GM21528 (cell line): ENCODE results near the gene PHF2.

Experiments used
- ATAC-seq: cut with Tn5 transposase; IDR thresholded peaks from one replicate; pipeline ENCODE4 v1.9.1; 2021; ENCODE audit warnings: mild to moderate bottlenecking, moderate library complexity; ENCODE audit not compliant: unreplicated experiment, low FRiP score

The PHF2 gene

DNA sequence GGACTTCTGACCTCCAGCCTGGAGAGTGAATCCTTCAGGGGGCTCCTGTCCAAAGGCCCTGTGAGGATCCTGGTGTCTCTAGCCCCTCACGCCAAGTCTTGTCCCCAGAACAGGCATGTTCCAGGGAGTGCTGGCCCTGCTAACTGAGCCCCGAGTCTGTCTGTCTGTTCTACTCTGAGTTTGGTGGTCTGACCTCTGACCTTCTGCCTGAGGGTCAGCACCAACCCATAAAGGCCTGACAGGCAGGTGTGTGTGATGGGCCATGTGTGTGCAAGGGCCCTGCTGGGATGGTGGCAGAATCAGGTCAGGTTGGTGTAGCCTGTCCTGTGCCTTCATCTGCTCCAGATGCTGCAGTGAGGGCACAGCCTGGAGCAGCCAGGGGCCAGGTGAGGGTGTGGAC lies 46.3 kb downstream of the PHF2 start:
- no peak for ATAC-seq

DNA sequence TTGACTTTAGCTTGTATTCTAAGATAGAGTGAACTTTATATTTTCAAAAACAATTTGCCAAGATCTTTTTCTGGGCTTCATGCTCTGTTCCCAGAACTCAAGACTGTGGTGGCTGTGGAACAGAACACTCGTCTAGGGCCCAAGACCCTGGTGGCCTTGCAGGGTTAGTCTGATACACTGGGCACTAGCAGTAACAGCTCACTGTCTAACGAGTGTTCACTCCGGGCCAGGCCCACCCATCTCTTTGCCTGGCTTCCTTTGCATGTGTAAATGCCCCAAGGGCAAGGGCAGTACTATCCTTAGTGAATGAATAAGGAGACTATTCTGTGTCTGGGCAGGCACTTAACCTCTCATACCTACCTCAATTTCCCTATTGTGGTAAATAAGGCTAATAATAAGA lies 47.4 kb downstream of the PHF2 start:
- ATAC-seq = no peak

DNA sequence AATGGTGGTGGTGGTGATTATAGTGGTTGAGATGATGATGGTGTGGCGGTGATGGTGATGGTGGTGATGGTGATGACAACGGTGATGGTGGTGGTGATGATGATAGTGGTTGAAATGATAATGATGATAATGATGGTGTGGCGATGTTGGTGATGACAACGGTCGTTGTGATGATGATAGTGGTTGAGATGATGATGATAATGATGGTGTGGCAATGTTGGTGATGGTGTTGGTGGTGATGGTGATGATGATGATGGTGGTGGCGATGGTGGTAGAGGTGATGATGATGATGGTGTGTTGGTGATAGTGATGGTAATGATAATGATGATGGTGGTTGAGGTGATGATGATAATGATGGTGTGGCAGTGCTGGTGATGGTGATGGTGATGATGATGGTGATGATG lies 48.0 kb downstream of the PHF2 start:
- no peak for ATAC-seq

GRCh38 chr9:93624977-93625376 lies 48.6 kb downstream of the PHF2 start:
- ATAC-seq = no peak

GRCh38 chr9:93629920-93630319 lies 53.5 kb downstream of the PHF2 start:
- ATAC-seq = no peak

- ATAC-seq = no peak
Observed at GRCh38 chr9:93630806-93631411, 54.5 kb downstream of the PHF2 start.

GRCh38 chr9:93633492-93634221 lies 57.3 kb downstream of the PHF2 start:
- no peak for ATAC-seq

DNA sequence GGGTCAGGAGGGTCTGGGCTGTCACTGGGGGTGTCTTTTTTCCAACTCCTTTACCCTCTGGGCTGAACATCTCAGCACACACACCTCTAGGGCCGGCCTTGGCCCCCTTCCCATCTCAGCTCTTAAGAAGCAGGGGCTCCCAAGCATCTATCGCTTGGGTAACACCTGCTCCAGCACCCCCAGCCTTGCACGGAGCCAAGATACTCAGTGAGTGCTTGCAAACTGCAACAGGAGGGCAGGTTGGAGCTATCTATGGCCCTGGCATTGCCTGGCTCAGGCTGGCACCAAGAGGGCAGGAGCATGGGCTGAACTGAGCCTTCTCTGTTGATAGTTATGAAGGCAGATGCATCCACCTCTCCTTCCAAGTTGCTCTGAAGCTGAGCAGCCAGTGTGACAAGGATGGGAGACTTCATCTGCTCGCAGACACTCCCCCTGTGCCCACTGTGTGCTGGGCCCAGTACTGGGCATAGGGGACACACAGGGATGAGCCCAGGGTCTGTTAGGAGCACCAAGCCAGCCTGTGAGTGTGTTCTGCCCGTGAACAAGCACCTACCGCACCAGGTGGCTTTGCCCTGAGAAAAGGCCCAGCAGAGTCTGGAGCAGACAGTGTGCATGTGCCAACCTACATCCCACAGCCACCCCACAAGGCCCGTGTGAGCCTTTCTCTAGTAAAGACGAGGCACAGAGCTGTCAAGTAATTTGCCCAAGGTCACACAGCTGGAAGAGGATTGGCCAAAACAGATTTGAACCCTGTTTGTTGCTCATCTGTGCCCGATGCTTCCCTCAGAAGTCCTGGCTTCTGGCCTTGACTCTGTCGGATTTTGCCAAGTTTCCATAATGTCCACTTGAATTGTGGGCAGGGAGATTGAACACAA lies 58.2 kb downstream of the PHF2 start:
- no peak for ATAC-seq

DNA sequence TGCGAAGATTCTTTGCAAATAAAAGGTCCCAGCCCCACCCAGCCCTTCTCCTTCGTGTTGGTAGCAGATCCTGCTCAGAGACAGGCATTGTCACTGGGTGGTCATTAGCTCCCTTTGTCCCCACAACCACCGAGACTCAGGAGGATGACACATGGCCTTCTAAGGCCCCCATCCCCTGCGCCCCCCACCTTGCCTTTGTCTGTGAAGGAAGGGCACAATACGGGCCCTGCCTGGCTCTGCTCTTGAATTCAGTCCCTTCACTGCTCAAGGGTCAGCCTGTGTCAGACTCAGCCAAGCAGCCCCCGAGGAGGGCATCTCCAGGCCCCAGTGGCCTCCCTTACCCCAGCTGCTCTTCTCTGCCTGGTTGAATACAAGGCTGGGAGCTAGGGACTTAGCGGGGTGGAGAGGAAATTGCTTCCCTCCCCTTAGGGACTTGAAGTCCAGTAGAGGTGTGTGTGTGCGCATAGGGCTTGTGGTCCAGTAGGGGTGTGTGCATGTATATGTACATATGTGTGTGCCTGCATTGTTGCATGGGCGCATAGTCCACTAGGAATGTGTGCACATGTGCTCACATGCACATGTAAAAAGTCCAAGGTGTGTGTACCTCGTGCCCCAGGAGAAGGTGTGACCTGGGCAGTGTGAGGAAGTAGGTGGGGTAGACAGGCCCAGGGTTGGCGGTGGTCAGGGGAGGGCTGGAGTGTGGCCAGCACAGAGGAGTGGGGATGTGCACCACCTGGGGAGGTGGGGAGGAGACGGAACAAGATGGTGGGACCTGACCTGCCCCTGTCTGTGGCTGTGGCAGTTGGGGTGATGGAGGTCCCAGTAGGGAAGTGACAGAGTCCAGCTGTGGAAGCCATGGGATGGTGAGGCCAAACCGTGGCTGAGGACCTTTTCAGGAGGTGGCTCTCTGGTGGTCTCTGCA lies 59.1 kb downstream of the PHF2 start:
- no peak for ATAC-seq

- ATAC-seq = no peak
Observed at GRCh38 chr9:93636172-93636661, 59.8 kb downstream of the PHF2 start.

DNA sequence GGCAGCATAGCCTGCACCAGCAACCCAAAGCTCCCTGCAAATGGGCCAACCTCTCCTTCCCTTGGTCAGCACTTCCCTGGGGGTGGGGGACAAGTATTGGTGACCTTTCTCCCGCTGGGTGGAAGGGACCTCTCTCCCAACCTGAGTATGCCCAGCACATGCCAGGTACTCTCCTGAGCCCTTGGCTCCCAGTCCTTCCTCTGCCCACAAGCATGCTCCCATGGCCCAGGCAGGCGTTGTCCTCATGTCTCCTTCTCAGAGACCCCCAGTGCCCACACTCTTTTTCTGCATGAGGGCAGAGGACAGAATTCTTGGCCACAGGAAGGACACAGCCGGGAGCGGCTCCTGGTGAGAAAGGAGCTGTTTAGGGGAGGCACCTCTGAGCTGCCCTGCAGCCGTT lies 60.3 kb downstream of the PHF2 start:
- ATAC-seq = no peak

- ATAC-seq = no peak
Observed at GRCh38 chr9:93637886-93638285, 61.5 kb downstream of the PHF2 start.

- no peak for ATAC-seq
Observed at GRCh38 chr9:93640027-93640426, 63.6 kb downstream of the PHF2 start.

GRCh38 chr9:93642961-93643360 lies 66.6 kb downstream of the PHF2 start:
- ATAC-seq = no peak

DNA sequence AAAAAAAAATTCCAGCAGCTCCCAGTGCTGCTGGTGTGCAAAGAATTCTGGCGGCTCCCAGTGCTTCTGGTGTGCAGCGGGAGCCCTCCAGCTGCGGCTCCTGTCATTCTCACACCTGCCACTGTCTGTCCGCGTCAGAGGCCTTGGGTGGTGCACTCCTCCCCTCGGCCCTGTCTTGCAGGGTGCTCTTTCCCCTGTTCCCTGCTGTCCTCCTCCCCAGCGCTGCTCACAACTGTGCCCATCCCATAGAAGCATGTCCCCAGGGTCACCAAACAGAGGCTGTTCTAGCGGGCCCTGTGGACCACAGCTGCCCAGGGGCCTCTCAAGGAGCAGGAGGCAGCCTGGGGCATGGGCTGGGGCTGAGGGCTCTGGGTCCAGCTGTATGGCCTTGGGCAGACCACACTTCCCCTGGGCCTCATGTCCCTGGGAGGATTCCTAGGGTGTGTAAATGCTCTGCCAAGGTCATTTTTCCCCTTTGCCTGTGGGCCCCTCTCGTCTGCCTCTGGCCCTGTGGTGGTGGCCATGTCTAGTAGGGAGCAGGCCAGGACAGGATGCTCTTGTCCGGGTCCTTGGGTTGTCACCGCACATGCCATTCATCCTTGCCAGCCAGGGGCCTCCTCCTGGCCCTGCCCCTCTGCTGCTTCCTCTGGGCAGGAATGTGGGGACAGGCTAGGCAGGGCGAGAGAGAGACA lies 68.2 kb downstream of the PHF2 start:
- ATAC-seq = no peak

DNA sequence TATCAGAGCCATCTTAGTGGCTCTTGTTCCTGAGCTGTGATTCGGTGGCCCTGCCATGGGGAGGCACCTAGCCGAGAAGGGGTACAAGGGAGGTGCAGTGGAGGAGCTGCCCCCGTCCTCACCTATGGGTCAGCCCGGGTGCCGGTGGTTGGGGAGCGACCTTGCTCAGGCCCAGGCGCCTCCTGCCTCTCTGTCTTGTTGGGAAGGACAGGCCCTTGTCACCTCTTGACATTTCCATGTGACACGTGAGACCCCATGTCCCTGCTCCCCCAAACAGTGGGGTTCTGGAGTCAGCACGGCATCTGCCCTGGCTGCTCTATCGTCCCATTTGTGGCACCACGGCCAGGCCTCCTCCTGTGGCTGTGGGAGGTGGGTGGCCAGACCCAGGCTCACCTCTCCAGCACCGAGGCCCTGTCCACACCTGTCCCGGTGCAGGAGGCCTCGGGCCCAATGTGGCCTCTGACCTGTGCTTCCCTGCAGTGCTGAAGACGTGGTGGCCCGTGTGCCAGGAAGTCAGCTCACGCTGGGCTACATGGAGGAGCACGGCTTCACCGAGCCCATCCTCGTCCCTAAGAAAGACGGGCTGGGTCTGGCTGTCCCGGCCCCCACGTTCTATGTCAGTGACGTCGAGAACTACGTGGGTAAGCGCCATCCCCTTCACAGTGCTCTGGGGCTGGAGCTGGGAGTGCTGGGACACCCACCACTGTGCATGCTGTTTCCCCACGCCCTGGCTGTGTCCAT lies 68.9 kb downstream of the PHF2 start:
- no peak for ATAC-seq

- no peak for ATAC-seq
Observed at GRCh38 chr9:93645921-93646639, 69.7 kb downstream of the PHF2 start.

DNA sequence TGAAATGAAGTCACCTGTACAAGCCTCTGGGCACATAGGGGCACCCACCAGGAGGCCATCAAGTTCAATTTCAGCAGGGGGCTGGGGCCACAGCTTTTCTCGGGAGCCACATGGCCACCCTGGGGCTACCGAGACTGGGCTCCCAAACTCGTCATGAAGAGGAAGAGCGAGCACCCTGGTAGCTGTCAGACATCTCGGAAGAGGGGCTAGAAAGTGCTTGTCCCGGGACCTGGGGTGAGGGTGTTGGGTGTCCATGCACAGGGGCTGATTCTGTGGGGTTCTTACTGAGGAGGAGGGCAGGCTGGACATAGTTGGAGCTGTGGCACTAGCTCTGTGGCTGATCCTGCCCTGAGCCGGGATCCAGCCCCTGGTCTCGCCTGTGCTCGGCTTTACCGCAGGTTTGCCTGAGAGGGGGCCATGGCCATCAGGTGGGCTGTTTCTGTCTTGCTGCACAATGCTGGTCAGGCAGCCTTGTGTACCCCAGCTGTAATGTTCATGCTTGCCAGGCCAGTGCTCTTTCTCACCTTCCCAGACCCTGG lies 70.3 kb downstream of the PHF2 start:
- ATAC-seq = no peak
